IPS DF 6.9 (cell line): ENCODE measurements around the gene USP13.

Experiments
- DNase-seq: peaks from one replicate; pipeline ENCODE4 v3.0.0-alpha.2; 2013; ENCODE audit warnings: low read depth, low spot score
- H3K27ac ChIP-seq: one replicate; pipeline ENCODE4 v1.5.1; 2013; ENCODE audit warnings: low read length, control low read depth
- H3K27me3 ChIP-seq: 2 replicates; pipeline ENCODE4 v1.6.1; 2013; ENCODE audit warnings: mild to moderate bottlenecking, low read length; ENCODE audit not compliant: control insufficient read depth, insufficient read depth
- H3K36me3 ChIP-seq: 2 replicates; pipeline ENCODE4 v1.6.1; 2013; ENCODE audit warnings: low read length; ENCODE audit not compliant: control insufficient read depth, insufficient read depth
- H3K4me1 ChIP-seq: 2 replicates; pipeline ENCODE4 v1.6.1; 2013; ENCODE audit warnings: low read length; ENCODE audit not compliant: control insufficient read depth, insufficient read depth
- H3K4me3 ChIP-seq: 2 replicates; pipeline ENCODE4 v1.5.1; 2013; ENCODE audit warnings: mild to moderate bottlenecking, low read length
- H3K9me3 ChIP-seq: 2 replicates; pipeline ENCODE4 v1.6.1; 2013; ENCODE audit warnings: low read length, inconsistent platforms; ENCODE audit not compliant: control insufficient read depth, insufficient read depth
- WGBS: extraction: QIAGEN DNeasy Blood & Tissue Kit; methylation state at CpG from one replicate; pipeline ENCODE4 v1.1.7; 2013; ENCODE audit warnings: mixed read lengths, missing lambda C conversion rate; ENCODE audit not compliant: insufficient read length, insufficient coverage; 5-methylcytosine and 5-hydroxymethylcytosine counted together

USP13 gene

GRCh38 chr3:179732661-179733348 is 80.0 kb downstream of the USP13 start:
- Histone ChIP-seq H3K4me1 (no peaks in the 10 kb centered on the region), H3K9me3 (no peaks in the 10 kb centered on the region), H3K36me3 (0 out of 2 replicates have a peak, but pooled peaks cover 2% of the 10 kb centered on the region), H3K4me3 (no peak overlapping the region), H3K27me3 (no peaks in the 10 kb centered on the region), H3K27ac (no peak overlapping the region)
- no peak for DNase-seq
- no CpG with 5 or more reads among the region's 7 CpGs for WGBS

- no peaks in the 10 kb centered on the region for H3K9me3 ChIP-seq
- H3K27ac ChIP-seq = no peak overlapping the region
- H3K4me3 ChIP-seq = no peak overlapping the region
- no peaks in the 10 kb centered on the region for H3K4me1 ChIP-seq
- no peak for DNase-seq
- 0 out of 2 replicates have a peak, but pooled peaks cover 2% of the 10 kb centered on the region for H3K36me3 ChIP-seq
- no peaks in the 10 kb centered on the region for H3K27me3 ChIP-seq
- no CpG with 5 or more reads among the region's 5 CpGs for WGBS
Observed at GRCh38 chr3:179733797-179734196, 81.0 kb downstream of the USP13 start.

DNA sequence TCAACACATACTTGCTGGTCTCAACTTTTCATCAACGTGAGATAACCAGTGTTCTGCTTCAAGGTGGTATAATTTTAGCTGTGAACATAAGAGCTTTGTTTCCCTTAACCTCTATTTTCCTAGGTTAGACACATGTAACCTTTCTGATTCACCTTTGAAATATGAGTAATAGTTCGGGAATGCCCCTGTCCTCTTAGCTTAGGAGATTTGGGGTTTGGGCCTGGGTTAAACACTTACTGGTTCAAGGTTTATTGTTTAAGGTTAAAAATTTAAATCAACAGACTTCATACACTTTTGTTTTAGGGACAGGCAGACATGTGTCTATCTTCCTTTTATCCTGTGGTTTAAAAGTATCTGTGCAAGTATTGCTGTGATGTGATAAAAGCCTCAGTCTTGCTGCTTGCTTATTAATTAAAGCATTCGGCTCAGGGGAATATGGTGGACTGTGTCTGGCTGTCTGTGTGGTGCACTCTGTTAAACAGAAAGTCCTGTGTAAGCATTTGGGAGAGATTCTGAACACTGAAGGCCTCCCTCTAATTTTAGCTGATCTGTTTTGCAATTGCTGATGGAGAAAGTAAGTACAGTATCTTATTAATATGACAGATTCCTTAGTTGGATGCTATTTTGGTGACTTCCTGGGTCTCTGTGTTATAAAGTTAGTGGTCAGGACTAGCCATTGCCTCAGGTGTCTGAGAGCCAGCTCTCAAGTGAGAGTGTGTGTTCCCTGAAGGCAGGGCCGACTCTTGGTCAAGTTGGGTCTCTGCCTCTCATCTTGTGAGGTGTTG is 81.8 kb downstream of the USP13 start:
- no peaks in the 10 kb centered on the region for H3K27me3 ChIP-seq
- H3K36me3 ChIP-seq = 0 out of 2 replicates have a peak, but pooled peaks cover 2% of the 10 kb centered on the region
- no peak overlapping the region for H3K4me3 ChIP-seq
- no peak overlapping the region for H3K27ac ChIP-seq
- DNase-seq = no peak
- no CpG with 5 or more reads among the region's 4 CpGs for WGBS
- no peaks in the 10 kb centered on the region for H3K9me3 ChIP-seq
- H3K4me1 ChIP-seq = no peaks in the 10 kb centered on the region

DNA sequence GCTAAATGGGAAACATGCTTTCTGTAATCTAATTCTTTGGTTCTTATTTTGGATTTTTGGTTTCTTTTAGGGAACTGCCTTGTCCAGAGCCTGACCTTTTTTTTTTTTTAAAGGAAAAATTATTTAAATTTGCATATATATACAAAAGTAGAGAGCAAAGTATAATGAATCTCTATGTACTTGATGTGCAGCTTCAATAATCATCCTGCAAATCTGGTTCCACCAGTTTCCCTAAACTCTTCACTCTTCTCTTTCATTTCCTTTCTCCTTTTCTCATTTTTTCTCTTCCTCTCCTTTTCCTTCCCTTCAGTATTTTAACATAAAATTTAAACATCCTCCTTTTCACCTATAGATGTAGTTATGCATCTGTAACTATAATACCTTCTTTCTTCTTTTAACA is 82.5 kb downstream of the USP13 start:
- Histone ChIP-seq H3K36me3 (0 out of 2 replicates have a peak, but pooled peaks cover 2% of the 10 kb centered on the region), H3K27ac (no peak overlapping the region), H3K27me3 (no peaks in the 10 kb centered on the region), H3K9me3 (no peaks in the 10 kb centered on the region), H3K4me1 (no peaks in the 10 kb centered on the region), H3K4me3 (no peak overlapping the region)
- no peak for DNase-seq

GRCh38 chr3:179738998-179739397 is 86.2 kb downstream of the USP13 start:
- no peaks in the 10 kb centered on the region for H3K4me1 ChIP-seq
- H3K27ac ChIP-seq = no peak overlapping the region
- H3K4me3 ChIP-seq = no peak overlapping the region
- H3K27me3 ChIP-seq = no peaks in the 10 kb centered on the region
- no peaks in the 10 kb centered on the region for H3K36me3 ChIP-seq
- H3K9me3 ChIP-seq = no peaks in the 10 kb centered on the region
- WGBS = no CpG with 5 or more reads among the region's 6 CpGs
- no peak for DNase-seq

DNA sequence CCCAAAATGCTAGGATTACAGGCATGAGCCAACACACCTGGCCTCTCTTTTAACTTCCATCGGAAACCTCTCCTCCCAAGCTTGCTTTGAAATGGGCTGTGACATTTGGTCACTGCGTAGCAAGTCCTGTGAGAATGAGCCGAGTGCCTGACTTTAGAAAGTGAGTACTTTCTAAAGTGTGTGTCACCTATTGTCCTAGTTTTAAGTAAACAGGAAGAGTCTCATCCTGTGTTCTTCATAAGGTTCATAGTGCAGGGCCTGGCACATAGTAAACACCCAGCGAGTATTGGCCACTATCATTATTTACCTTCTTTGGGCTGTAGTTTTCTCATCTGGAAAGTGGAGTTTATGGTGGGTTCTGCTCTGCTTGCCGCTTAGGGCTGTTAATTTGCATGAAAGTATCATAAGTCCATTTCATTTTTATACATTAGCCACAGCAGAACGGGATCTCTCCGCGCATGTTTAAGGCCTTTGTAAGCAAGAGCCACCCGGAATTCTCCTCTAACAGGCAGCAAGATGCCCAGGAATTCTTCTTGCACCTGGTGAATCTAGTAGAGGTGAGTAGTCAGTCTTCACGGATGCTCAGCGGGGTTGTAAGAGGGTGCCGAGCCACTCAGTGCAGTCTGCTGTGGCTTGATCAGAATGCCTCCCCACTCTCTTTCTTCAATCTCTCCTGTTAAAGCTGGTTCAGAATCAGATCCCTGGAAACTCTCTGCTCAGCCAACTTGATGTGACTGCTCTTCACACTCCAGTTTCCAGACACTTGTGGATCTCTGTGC is 87.2 kb downstream of the USP13 start:
- WGBS = no CpG with 5 or more reads among the region's 12 CpGs
- no peaks in the 10 kb centered on the region for H3K9me3 ChIP-seq
- no peak overlapping the region for H3K4me3 ChIP-seq
- no peaks in the 10 kb centered on the region for H3K4me1 ChIP-seq
- H3K36me3 ChIP-seq = no peaks in the 10 kb centered on the region
- H3K27ac ChIP-seq = no peak overlapping the region
- no peak for DNase-seq
- H3K27me3 ChIP-seq = no peaks in the 10 kb centered on the region

GRCh38 chr3:179743913-179744312 is 91.1 kb downstream of the USP13 start:
- no peaks in the 10 kb centered on the region for H3K27me3 ChIP-seq
- H3K4me3 ChIP-seq = no peak overlapping the region
- H3K36me3 ChIP-seq = no peaks in the 10 kb centered on the region
- no peaks in the 10 kb centered on the region for H3K9me3 ChIP-seq
- DNase-seq = no peak
- H3K4me1 ChIP-seq = no peaks in the 10 kb centered on the region
- WGBS = no CpG with 5 or more reads among the region's 2 CpGs
- no peak overlapping the region for H3K27ac ChIP-seq

- no peaks in the 10 kb centered on the region for H3K9me3 ChIP-seq
- H3K27ac ChIP-seq = no peak overlapping the region
- no peak overlapping the region for H3K4me3 ChIP-seq
- H3K4me1 ChIP-seq = no peaks in the 10 kb centered on the region
- no peaks in the 10 kb centered on the region for H3K27me3 ChIP-seq
- no peak for DNase-seq
- H3K36me3 ChIP-seq = no peaks in the 10 kb centered on the region
- no CpG with 5 or more reads among the region's 5 CpGs for WGBS
Observed at GRCh38 chr3:179744667-179745066, 91.8 kb downstream of the USP13 start.

- no peaks in the 10 kb centered on the region for H3K27me3 ChIP-seq
- H3K27ac ChIP-seq = no peak overlapping the region
- no peak overlapping the region for H3K4me3 ChIP-seq
- WGBS = no CpG with 5 or more reads among the region's 4 CpGs
- DNase-seq = no peak
- no peaks in the 10 kb centered on the region for H3K4me1 ChIP-seq
- H3K9me3 ChIP-seq = no peaks in the 10 kb centered on the region
- no peaks in the 10 kb centered on the region for H3K36me3 ChIP-seq
Observed at GRCh38 chr3:179745079-179745478, 92.2 kb downstream of the USP13 start.

DNA sequence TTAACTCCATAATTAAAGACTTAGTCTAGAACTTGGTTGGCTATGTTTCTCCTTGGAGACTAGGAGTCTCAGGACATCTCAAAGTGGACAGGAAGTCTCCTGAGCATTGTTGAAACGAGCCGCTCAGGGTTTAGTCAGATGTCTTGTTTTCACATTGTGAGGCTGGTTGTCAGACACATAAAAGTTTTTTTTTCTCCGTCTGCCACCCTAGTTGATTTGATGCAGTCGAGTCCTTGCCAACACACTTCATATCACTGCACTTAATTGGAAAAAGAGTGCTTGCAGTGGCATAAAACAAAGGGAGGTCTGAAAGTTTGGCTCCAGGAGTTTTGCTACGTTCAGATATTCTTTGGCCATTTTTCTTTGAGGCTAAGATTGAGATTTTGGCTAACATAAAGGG is 92.9 kb downstream of the USP13 start:
- no CpG with 5 or more reads among the region's 5 CpGs for WGBS
- no peaks in the 10 kb centered on the region for H3K9me3 ChIP-seq
- no peak for DNase-seq
- H3K27ac ChIP-seq = no peak overlapping the region
- no peaks in the 10 kb centered on the region for H3K27me3 ChIP-seq
- no peaks in the 10 kb centered on the region for H3K36me3 ChIP-seq
- no peak overlapping the region for H3K4me3 ChIP-seq
- no peaks in the 10 kb centered on the region for H3K4me1 ChIP-seq
